ENCODE data around the gene MISP.

Gene MISP

GRCh38 chr19:746208-746819, 4.6 kb upstream of the MISP start:
- DNase-seq, result no peak

- DNase-seq, result no peak
Observed at GRCh38 chr19:746956-747355, 4.0 kb upstream of the MISP start.

- no peak for DNase-seq
Observed at GRCh38 chr19:747432-748273, 3.3 kb upstream of the MISP start.

- no peak for DNase-seq
Observed at GRCh38 chr19:748274-748598, 2.7 kb upstream of the MISP start.

GRCh38 chr19:749811-750210, 1.1 kb upstream of the MISP start:
- no peak for DNase-seq

GRCh38 chr19:751501-752341, 809 bp downstream of the MISP start:
- no peak for DNase-seq

- DNase-seq, result no peak
Observed at GRCh38 chr19:752652-753517, 2.0 kb downstream of the MISP start.

- no peak for DNase-seq
Observed at GRCh38 chr19:754530-754929, 3.6 kb downstream of the MISP start.

GRCh38 chr19:755063-755462, 4.2 kb downstream of the MISP start:
- DNase-seq, result no peak

- DNase-seq, result no peak
Observed at GRCh38 chr19:756236-756635, 5.3 kb downstream of the MISP start.

GRCh38 chr19:756821-757688, 6.1 kb downstream of the MISP start:
- no peak for DNase-seq

- DNase-seq, result no peak
Observed at GRCh38 chr19:757811-758668, 7.1 kb downstream of the MISP start.

GRCh38 chr19:763181-763580, 12.3 kb downstream of the MISP start:
- no peak for DNase-seq

- DNase-seq, result no peak
Observed at GRCh38 chr19:763869-764268, 13.0 kb downstream of the MISP start.

GRCh38 chr19:764301-764700, 13.4 kb downstream of the MISP start:
- DNase-seq, result no peak

GRCh38 chr19:765179-765738, 14.3 kb downstream of the MISP start:
- DNase-seq, result no peak

GRCh38 chr19:768424-768823, 17.5 kb downstream of the MISP start:
- no peak for DNase-seq

- no peak for DNase-seq
Observed at GRCh38 chr19:769616-770015, 18.7 kb downstream of the MISP start.

- no peak for DNase-seq
Observed at GRCh38 chr19:771332-771785, 20.4 kb downstream of the MISP start.
